ENCODE measurements around the gene LILRB5.

- no peak for TF ChIP-seq CTCF (IDR thresholded peaks at IDR 0.05)
- TF ChIP-seq USF2 (CRISPR knock-in tag; IDR thresholded peaks at IDR 0.05) = no peak
- no peak for TF ChIP-seq SMAD3 (CRISPR knock-in tag; IDR thresholded peaks at IDR 0.05; ENCODE audit: borderline replicate concordance)
Observed at GRCh38 chr19:54254195-54254906, 2.7 kb downstream of the LILRB5 start.
